PC-9 (cell line): Measurements from ENCODE around the gene RAPGEF6.

Source experiments
- EZH2 ChIP-seq: fragments of 200-600 bp; sonication (generic); IDR thresholded peaks from 2 replicates; pipeline ENCODE4 v1.8.0; 2017; ENCODE audit warnings: antibody characterized with exemption, low read depth
- TF ChIP-seq, protein P1 (sequence below): fragments of 200-600 bp; sonication (generic); conservative IDR thresholded peaks from 2 replicates; pipeline ENCODE4 v1.6.1; 2017; ENCODE audit warnings: mixed run types, antibody characterized with exemption, mild to moderate bottlenecking, moderate library complexity

- TF ChIP-seq EZH2, result no peak
- TF ChIP-seq, protein P1, sequence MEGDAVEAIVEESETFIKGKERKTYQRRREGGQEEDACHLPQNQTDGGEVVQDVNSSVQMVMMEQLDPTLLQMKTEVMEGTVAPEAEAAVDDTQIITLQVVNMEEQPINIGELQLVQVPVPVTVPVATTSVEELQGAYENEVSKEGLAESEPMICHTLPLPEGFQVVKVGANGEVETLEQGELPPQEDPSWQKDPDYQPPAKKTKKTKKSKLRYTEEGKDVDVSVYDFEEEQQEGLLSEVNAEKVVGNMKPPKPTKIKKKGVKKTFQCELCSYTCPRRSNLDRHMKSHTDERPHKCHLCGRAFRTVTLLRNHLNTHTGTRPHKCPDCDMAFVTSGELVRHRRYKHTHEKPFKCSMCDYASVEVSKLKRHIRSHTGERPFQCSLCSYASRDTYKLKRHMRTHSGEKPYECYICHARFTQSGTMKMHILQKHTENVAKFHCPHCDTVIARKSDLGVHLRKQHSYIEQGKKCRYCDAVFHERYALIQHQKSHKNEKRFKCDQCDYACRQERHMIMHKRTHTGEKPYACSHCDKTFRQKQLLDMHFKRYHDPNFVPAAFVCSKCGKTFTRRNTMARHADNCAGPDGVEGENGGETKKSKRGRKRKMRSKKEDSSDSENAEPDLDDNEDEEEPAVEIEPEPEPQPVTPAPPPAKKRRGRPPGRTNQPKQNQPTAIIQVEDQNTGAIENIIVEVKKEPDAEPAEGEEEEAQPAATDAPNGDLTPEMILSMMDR, result no peak
Observed at GRCh38 chr5:131475541-131475941, 159.5 kb downstream of the RAPGEF6 start.
